Measurements from ENCODE around the gene DIRAS1. TPM values are rescaled to one million over a fixed set of nuclear protein-coding genes. Genes with fewer than 3 reads are reported as not detected.

DIRAS1 gene
- total and polyA plus RNA-seq, 2 experiments from 2014 or later: 2.6 to 4.9 TPM

DNA sequence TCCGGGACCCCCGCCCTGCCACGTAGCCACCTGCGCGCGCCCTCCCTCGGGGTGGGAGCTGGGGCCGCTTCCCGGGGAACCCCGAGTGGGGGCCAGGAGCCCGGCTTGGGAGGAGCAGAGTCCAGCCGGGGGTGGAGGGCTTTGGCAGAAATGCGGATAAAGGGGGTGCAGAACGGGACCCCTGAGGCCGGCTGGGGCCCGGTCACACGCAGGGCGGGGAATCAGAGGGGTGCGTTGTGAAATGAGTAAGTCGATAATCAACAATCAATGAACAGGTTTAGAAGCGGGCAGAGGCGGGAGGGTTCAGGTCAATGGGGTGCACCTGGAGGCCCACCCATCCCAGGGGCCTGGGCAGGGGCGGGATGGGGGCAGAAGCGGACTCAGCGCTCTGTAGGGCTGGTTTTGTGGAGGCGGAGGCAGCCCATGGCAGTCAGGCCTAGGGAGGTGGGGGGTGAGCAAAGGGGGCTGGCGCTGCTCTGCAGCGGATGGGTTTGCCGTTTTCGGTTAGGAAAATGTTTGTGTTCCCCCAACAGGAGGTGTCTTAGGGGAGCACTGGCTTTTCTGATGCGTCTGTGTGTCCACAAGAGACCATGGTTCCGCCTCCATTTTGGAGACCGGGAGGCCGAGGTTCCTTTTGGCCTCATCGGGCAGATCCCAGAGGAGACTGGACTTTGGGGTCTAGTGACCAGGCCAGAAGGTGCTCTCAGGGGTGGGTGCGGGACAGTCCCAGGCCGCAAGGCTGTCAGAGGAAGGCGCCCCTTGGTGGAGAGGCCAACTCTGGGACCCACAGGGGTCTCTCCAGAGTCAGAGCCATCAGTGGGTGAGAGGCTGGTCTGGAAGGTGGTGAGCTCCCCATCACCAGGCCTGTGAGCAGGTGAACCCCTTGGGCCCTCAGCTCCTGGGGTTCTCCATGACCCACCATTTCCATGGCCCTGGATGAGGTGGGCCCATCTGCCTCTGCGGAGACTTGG is 683 bp upstream of the DIRAS1 start:
- no peaks in the 10 kb centered on the region for H3K9me2 ChIP-seq (ENCODE audit: insufficient read depth)
- DNase-seq: no peak
- H3F3A ChIP-seq (ENCODE audit: insufficient read depth): no peaks in the 10 kb centered on the region
- H3K4me3 ChIP-seq: peak overlapping the region; percentile 51; the same call in 1 of the 2 replicates
- no peaks in the 10 kb centered on the region for H3K79me2 ChIP-seq (ENCODE audit: insufficient read depth)
- 40 to 48% methylated on average over 30 to 39 of the region's 39 CpGs for WGBS, 2 experiments (ENCODE audit: low coverage in 1 of 2, low lambda C conversion rate in 2 of 2, missing lambda C conversion rate in 2 of 2)
- no peaks in the 10 kb centered on the region for H3K27me3 ChIP-seq (replicated peaks; ENCODE audit: insufficient read depth)
- in situ Hi-C loops (cut with MboI): no loop called here
- peaks cover 11% of the 10 kb centered on the region; the same call in 1 of the 2 replicates for H3K4me1 ChIP-seq (ENCODE audit: insufficient read depth)
- no peaks in the 10 kb centered on the region for H3K9me3 ChIP-seq (ENCODE audit: low read depth)
- H3K36me3 ChIP-seq (ENCODE audit: low read depth): no peaks in the 10 kb centered on the region
- H2AFZ ChIP-seq: peak overlapping the region; percentile 56; the same call in 1 of the 2 replicates
- no peak overlapping the region for H3K27ac ChIP-seq
- peak overlapping the region; percentile 62; the same call in 1 of the 2 replicates for H3K9ac ChIP-seq
- H3K4me2 ChIP-seq (ENCODE audit: unreplicated experiment): peak overlapping the region; percentile 43
- H4K20me1 ChIP-seq (ENCODE audit: insufficient read depth): no peaks in the 10 kb centered on the region
- TF ChIP-seq EZH2 (IDR thresholded peaks at IDR 0.05; ENCODE audit: insufficient read depth, poor library complexity, severe bottlenecking) (peak; percentile 67), EZH2phosphoT487 (IDR thresholded peaks at IDR 0.05; ENCODE audit: insufficient read depth, low read depth) (no peak)

DNA sequence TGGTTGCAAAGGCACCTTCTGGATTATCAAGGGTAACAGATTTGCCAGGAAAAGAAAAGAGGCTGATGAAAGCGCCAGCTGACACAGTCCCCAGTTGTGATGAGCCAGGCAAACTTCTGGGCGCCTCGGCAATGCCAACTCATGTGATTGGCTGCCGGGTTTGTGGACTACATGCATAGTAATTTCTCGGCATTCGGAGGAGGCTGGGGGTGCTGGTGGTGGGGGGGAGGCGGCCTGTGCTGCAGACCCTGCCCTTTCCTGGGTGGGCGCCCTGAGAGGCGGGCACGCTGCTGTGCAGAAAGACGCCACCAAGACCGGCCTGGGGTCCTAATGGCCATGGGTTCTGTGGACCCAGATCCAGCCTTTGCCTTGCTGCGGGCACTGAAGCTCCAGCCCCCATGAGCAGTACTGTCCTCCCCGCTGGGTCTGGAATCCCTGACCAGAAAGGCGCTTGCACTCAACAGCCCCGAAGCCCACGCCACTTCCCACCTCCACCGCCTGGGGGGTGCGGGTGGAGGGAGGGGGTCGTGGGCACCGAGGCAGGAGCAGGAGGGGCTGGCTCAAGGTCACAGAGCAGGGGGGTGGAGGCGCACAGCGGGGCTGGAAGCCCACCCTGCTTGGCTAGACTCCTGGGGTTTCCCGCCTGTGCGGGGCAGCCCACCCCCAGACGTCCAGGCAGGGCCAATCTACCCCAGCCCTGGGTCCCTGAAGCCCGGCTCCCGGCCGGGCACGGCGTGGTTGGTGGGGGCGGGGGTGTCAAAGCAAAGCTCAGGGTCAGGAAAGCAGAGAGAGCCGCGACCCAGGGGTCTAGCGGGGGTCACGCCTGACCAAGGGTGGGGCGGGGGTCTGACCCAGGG is 1.0 kb downstream of the DIRAS1 start:
- in situ Hi-C loops (cut with MboI): no loop called here
- 2% methylated on average over 27 to 37 of the region's 37 CpGs for WGBS, 2 experiments (ENCODE audit: low coverage in 1 of 2, low lambda C conversion rate in 2 of 2, missing lambda C conversion rate in 2 of 2)
- no peaks in the 10 kb centered on the region for H3K9me2 ChIP-seq (ENCODE audit: insufficient read depth)
- H3K27me3 ChIP-seq (replicated peaks; ENCODE audit: insufficient read depth): no peaks in the 10 kb centered on the region
- H2AFZ ChIP-seq: peak overlapping the region; percentile 43
- peak overlapping the region; percentile 45 for H3K27ac ChIP-seq
- H4K20me1 ChIP-seq (ENCODE audit: insufficient read depth): no peaks in the 10 kb centered on the region
- H3K36me3 ChIP-seq (ENCODE audit: low read depth): no peaks in the 10 kb centered on the region
- H3K4me3 ChIP-seq: peak overlapping the region; percentile 64
- TF ChIP-seq EZH2 (IDR thresholded peaks at IDR 0.05; ENCODE audit: insufficient read depth, poor library complexity, severe bottlenecking) (no peak), EZH2phosphoT487 (IDR thresholded peaks at IDR 0.05; ENCODE audit: insufficient read depth, low read depth) (no peak)
- H3K79me2 ChIP-seq (ENCODE audit: insufficient read depth): no peaks in the 10 kb centered on the region
- peak overlapping the region; percentile 59 for H3K4me2 ChIP-seq (ENCODE audit: unreplicated experiment)
- H3F3A ChIP-seq (ENCODE audit: insufficient read depth): no peaks in the 10 kb centered on the region
- peak overlapping the region; percentile 70 for H3K9ac ChIP-seq
- H3K4me1 ChIP-seq (ENCODE audit: insufficient read depth): peaks cover 11% of the 10 kb centered on the region; the same call in 1 of the 2 replicates
- no peaks in the 10 kb centered on the region for H3K9me3 ChIP-seq (ENCODE audit: low read depth)
- DNase-seq: peak; percentile 85

GRCh38 chr19:2719232-2719735 is 1.9 kb downstream of the DIRAS1 start:
- H3K4me1 ChIP-seq (ENCODE audit: insufficient read depth): peaks cover 11% of the 10 kb centered on the region; the same call in 1 of the 2 replicates
- in situ Hi-C loops (cut with MboI): no loop called here
- H3K9me2 ChIP-seq (ENCODE audit: insufficient read depth): no peaks in the 10 kb centered on the region
- no peaks in the 10 kb centered on the region for H4K20me1 ChIP-seq (ENCODE audit: insufficient read depth)
- H3K9ac ChIP-seq: peak overlapping the region; percentile 70
- no peak overlapping the region for H3K4me2 ChIP-seq (ENCODE audit: unreplicated experiment)
- 50 to 55% methylated on average over 4 to 6 of the region's 7 CpGs for WGBS, 2 experiments (ENCODE audit: low coverage in 1 of 2, low lambda C conversion rate in 2 of 2, missing lambda C conversion rate in 2 of 2)
- H3K4me3 ChIP-seq: no peak overlapping the region
- H3K9me3 ChIP-seq (ENCODE audit: low read depth): no peaks in the 10 kb centered on the region
- no peaks in the 10 kb centered on the region for H3K27me3 ChIP-seq (replicated peaks; ENCODE audit: insufficient read depth)
- peak overlapping the region; percentile 45 for H3K27ac ChIP-seq
- DNase-seq: no peak
- no peaks in the 10 kb centered on the region for H3F3A ChIP-seq (ENCODE audit: insufficient read depth)
- 0 out of 2 replicates have a peak overlapping the region, but pooled peaks have one; percentile 43 for H2AFZ ChIP-seq
- H3K79me2 ChIP-seq (ENCODE audit: insufficient read depth): no peaks in the 10 kb centered on the region
- TF ChIP-seq EZH2 (IDR thresholded peaks at IDR 0.05; ENCODE audit: insufficient read depth, poor library complexity, severe bottlenecking): no peak
- TF ChIP-seq EZH2phosphoT487 (IDR thresholded peaks at IDR 0.05; ENCODE audit: insufficient read depth, low read depth): no peak
- H3K36me3 ChIP-seq (ENCODE audit: low read depth): no peaks in the 10 kb centered on the region
